HG02642 (cell line): ENCODE results near the gene PLCB1.
"Not testable (repeated sequence)": the region's sequence is repeated elsewhere in the genome, so short reads cannot be mapped to it uniquely, and the experiment has no call there.

Experiments
- ATAC-seq: cut with Tn5 transposase; IDR thresholded peaks from one replicate; pipeline ENCODE4 v1.9.1; 2021; ENCODE audit warnings: mild to moderate bottlenecking; ENCODE audit not compliant: unreplicated experiment, poor library complexity

PLCB1 gene

GRCh38 chr20:8466781-8467180 is 334.7 kb downstream of the PLCB1 start:
- ATAC-seq, result not testable (repeated sequence)

DNA sequence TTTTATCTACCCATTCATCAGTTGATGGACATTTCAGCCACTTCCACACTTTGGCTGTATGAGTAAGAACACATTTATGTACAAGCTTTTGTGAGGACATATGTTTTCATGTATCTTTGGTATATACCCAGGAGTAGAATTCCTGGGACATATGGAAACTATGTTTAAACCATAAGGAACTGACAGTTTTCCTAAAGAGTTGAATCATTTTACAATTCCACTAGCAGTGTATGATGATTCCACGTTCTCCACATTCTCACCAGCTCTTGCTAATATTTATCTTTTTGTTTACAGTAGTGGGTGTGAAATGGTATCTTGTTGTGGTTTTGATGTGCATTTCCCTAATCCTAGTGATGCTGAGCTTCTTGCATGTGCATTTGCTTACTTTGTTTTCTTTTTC is 338.1 kb downstream of the PLCB1 start:
- ATAC-seq, result no peak

- no peak for ATAC-seq
Measured at GRCh38 chr20:8471465-8471864, 339.4 kb downstream of the PLCB1 start.

GRCh38 chr20:8473459-8473858 is 341.4 kb downstream of the PLCB1 start:
- no peak for ATAC-seq

DNA sequence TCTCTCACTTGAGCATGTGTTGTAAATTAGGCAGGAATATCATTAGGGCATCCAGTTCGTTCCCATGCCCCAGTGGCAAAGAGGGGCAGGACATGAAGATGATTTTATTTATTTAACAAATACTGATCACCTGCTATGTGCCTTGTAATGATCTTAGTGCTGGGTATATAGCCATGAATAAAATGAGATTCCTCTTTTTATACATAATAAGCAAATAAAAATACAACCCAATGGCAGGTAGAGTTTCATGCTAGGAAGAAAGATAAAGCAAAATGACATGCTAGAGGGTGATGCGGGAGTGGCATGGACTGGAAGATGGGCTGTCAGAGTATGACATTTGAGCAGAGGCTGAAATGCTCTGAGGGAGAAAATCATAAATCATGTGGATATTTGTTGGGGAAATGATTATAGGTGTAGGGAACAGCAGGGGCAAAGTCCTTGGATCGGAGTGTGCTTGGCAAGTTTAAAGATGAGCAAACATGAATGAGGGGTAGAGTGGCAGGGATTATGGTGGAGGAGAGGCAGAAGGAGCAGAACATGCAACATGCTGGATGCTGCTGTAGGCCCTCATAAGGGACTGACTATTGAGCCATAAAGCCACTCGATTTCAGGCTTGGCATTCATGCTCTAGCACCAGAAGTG is 342.1 kb downstream of the PLCB1 start:
- ATAC-seq, result no peak

DNA sequence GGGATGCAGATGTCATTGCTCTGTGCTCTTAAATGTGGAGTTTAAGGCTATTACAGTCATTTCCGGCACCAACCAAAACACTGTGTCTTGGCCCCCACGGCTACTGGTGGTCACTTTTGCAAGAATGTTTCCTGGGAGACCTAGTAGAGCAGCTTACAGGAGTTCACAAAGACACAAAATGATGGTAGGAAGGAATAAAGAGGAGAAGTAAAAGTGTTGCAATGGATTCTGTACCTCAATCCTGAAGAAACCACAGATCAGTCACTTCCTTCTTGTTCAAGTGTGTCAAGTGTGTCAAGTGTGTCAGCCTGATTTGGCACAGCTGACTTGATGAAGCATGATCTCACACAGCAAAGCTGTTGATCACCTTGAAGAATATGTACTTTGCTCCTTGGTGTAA is 344.0 kb downstream of the PLCB1 start:
- no peak for ATAC-seq

DNA sequence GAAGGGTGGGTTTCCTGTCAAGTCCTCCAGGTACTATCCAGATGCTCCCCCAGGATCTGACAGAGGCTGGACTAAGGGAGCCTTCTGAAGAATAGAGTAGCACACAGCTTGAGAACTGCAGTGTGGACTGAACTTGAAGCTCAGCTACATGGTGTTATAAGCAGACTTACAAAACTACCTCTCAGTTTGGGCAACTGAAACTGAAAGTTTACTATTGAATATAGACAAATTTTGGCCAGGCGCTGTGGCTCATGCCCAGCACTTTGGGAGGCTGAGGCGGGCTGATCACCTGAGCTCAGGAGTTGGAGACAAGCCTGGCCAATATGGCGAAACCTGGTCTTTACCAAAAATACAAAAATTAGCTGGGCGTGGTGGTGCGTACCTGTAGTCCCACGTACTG is 348.5 kb downstream of the PLCB1 start:
- ATAC-seq, result no peak

DNA sequence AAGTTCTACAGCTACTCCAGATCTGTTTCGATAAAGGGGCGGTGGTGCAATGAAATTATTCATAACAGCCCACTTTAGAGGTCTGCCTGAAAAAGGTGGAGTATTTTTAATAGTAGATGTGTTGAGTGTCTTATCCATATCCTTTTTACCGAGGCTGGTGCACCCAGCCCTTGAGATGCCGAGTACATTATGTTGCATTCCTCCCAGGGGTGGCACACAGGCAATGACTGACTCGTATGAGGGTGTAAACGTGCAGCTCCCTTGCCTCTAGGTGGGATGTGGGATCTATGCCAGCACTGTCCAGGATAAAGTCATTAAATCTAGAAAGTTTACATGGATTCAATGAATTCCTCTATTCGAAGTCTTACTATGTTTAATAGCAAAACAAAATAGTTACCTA is 355.6 kb downstream of the PLCB1 start:
- no peak for ATAC-seq

DNA sequence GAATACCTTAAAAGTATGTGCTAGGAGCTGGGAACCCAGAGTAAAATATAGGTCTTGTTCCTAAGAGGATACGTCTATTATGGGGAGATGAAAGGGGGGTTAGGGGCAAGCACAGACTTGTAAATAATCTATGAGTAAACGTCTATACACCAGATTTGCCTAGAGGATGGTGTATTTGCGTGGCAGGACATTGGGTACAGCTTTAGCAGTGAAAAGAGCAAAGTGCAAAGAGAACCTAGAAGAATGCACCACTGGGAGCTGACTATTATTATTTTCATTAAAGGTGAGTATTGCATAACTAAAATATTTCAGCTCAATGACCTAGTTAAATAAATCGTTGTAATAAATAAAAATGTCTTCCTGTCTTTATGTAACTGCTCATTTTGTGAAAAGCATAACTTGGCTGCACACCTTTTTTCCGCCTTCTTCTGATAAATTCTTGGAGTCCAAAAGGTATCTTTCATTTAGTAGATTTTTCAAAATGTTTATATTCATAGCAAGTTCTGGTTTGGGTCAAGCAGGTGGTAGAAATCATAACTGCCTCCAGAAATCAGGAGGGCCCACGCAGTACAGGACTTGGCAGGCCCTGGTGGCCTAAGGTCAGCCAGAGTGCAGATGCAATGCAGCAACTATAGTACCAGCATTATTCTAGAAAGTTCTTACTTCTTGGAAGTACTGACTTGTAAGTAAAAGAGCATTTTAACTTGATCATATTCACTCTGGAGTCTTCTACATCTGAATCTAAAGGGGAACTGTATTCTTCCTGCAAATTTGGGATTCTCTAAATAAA is 357.2 kb downstream of the PLCB1 start:
- ATAC-seq, result no peak

DNA sequence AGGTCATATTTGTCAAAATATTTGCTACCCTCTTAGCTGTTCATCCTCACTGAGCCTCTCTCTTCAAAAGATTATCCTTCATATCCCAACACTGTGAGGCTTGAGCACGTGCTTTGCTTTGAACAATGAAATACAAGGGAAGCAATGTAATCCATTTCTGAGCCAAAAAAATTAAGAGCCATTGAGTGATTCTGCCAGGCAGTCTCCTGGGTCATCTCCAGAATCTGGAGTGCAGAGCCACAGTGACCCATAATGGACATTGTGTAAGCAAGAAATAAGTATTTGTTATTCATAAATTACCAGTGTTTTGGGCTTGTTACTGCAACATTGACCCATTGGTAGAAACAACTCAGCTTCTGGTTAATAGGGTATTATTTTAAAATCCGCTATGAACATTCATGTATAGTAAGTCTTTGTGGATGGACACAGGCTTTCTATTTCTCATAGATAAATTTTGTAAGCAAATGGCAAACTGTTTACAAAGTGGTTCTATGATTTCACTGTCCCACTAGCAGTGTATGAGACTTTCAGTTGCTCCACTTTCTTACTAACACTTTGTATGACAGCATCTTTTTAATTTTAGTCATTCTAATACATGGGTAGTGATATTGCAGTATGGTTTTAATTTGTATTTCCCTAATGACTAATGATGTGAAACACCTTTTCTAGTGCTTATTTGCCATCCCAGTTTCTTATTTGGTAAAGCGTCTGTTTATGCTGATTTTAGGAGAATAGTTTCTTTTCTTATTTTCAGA is 358.2 kb downstream of the PLCB1 start:
- no peak for ATAC-seq

DNA sequence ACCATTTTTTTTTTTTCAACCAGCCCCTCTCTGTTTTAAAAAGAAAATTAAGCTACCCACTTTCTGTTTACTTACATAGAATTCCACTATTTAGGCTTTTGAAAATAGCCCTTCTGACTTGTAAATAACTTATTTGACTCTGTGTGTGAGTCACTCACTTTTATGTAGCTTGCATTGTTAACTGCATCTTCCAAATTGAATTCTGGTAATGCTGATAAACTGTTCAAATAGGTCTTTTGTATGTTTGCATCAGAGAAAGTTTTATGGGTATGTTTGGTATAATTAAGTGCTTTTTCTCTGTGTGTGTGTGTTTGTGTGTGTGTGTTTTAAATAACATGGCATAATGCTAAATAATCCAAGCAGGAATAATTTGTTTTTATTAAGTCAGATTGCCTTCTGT is 360.1 kb downstream of the PLCB1 start:
- ATAC-seq, result no peak

GRCh38 chr20:8498571-8498970 is 366.5 kb downstream of the PLCB1 start:
- ATAC-seq, result no peak

- ATAC-seq, result no peak
Measured at GRCh38 chr20:8504030-8504429, 372.0 kb downstream of the PLCB1 start.

GRCh38 chr20:8505476-8506200 is 373.6 kb downstream of the PLCB1 start:
- no peak for ATAC-seq

GRCh38 chr20:8507231-8507630 is 375.2 kb downstream of the PLCB1 start:
- no peak for ATAC-seq

GRCh38 chr20:8509809-8510208 is 377.7 kb downstream of the PLCB1 start:
- no peak for ATAC-seq

DNA sequence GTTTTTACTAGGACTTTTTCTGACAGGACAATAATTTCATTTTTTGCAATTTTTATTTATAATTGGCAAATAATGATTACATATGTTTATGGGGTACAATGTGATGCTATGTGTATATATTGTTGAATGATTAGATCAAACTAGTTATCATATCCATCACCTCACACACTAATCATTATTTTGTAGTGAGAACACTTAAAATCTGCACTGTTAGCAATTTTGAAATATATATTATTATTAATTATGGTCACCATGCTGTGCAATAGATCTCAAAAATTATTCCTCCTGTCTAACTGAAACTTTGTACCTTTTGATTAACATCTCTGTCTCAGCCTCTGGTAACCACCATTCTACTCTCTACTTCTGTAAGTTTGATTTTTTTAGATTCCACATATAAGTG is 378.7 kb downstream of the PLCB1 start:
- ATAC-seq, result no peak

GRCh38 chr20:8512003-8512402 is 379.9 kb downstream of the PLCB1 start:
- no peak for ATAC-seq

GRCh38 chr20:8515810-8516435 is 383.9 kb downstream of the PLCB1 start:
- ATAC-seq, result no peak

GRCh38 chr20:8518878-8519277 is 386.8 kb downstream of the PLCB1 start:
- ATAC-seq, result no peak
